GM18868 (cell line): ENCODE measurements around the gene MPRIP.

Experiments
- ATAC-seq: cut with Tn5 transposase; IDR thresholded peaks from one replicate; pipeline ENCODE4 v1.9.1; 2021; ENCODE audit warnings: mild to moderate bottlenecking, moderate library complexity; ENCODE audit not compliant: unreplicated experiment

The MPRIP gene

DNA sequence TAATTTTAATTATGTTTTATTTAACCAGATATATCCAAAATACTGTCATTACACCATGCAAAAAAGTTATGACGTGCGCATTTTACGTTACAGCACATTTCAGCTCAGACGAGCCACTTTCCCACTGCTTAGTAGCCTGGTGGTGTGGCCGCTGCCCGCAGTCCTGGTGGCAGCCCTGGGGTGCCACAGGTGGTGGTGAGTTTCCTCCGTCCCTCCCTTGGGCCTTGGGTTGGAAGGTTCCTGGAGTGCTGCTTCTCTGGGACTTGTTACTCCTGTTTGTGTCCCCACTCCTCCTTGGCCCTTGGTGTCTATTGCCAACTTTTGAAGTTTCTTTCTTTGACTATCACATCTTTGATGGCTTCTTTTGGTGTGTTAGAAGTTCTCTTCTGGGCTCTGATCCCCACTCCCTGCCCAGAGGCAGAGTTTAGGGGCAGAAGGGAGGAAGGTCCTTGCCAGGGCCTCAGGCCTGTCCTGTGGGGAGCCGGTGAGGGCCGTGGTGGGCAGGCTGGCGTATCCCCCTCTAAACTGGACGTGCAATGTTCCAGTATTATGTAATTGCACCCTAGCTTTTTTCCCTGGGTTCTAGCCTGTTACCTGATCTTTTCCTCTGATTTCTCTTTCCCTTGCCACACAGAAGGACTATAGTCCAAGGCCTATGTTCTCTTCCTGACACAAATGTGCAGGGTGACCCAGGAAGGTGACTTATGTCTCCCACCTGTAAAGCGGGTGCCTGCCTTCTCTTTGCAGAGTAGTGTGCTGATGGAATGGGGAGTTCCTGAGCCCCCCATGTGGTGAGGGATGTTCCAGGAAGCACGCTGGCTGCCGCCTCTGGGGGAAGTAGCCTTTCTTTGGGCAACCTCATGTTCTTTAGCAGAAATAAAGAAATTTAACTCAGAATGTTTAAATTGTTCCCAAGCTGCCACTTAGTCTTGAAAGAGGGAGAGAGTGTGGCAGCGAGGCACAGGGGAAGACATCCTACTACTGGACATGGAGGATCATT is 8.4 kb downstream of the MPRIP start:
- ATAC-seq, result no peak

DNA sequence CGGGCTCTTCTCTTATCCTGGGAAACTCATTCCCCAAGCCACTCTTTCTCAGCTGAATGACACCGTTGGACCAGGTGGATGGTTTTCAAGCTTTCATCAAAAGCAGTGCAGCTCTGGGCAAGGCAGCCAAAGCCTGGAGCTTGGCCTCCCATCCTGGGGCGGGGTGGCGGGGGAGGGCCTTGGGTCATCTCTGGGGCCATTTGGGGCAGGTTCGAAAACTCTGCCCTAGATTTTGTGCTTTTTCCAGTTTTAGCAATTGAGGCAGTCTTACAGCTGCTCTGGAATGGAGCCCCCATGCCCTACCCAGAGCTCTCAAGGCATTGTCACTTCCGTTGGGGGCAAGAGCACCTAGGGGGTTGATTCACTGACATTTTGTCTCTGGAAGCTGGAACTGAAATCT is 9.1 kb downstream of the MPRIP start:
- ATAC-seq, result no peak

DNA sequence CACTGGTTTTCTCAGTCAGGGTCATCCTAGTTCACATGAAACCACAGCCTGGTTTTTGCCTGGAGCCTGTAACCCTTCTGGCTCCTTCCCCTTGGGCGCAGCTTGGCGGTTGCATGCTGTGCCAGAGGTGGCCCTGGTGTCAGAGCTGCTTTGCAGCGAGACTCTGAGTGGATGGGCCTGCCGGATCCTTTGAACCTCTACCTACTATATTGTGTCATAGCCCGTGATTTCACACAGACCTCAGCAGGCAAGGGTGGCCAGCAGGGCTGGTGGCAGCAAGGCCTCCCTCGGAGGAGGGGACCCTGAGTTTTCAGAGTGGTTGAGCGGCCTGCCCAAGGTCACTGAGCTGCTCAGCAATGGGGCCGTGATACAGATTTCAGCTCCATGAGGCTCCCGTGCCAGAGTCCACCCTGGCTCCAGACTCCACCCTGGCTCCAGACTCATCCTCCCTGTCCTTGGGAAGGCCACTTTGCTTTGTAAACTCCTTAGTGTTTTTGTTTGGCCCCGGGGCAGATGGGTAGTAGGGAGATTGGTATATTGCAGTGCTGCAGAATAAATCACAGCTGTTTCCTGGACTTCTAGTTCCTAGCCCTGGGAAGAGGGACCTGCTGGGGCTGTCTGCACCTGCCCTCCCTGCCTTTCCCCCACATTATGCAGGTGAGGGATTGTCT is 9.7 kb downstream of the MPRIP start:
- no peak for ATAC-seq

DNA sequence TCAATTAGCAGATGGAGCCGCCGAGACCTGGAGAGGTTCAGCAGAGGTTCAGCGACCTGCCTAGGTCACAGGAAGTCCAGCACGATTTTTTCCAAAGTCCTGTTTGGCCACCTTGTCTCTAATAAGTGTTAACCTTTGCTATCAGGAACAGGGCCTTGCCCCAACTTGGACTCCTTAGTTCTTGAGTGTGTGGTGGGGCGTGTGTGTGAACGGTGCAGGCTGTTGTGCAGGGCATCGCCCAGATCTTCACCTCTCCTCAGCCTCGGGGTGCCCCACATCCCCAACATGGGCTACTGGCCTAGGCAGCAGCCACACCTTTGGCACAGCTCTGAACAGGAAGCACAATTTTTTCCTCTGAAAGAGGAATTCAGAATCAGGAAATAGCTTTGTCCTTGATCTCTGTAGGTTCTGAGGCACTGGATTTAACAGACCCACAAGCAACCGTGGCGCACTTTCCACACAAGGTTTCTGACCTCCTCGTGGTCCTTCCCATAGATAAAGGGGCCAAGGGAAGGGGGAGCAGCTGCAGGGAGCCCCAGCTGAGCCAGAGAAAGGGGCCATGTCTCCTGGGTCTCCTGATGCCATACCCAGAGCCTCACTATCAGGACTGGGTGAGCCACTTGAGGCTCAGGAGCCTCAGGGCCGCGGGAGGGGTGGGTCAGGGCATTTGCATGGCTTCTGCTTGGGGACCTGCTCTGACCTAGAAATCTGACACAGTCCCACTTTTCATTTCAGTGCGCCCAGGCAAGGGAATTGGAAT is 10.4 kb downstream of the MPRIP start:
- ATAC-seq, result no peak

DNA sequence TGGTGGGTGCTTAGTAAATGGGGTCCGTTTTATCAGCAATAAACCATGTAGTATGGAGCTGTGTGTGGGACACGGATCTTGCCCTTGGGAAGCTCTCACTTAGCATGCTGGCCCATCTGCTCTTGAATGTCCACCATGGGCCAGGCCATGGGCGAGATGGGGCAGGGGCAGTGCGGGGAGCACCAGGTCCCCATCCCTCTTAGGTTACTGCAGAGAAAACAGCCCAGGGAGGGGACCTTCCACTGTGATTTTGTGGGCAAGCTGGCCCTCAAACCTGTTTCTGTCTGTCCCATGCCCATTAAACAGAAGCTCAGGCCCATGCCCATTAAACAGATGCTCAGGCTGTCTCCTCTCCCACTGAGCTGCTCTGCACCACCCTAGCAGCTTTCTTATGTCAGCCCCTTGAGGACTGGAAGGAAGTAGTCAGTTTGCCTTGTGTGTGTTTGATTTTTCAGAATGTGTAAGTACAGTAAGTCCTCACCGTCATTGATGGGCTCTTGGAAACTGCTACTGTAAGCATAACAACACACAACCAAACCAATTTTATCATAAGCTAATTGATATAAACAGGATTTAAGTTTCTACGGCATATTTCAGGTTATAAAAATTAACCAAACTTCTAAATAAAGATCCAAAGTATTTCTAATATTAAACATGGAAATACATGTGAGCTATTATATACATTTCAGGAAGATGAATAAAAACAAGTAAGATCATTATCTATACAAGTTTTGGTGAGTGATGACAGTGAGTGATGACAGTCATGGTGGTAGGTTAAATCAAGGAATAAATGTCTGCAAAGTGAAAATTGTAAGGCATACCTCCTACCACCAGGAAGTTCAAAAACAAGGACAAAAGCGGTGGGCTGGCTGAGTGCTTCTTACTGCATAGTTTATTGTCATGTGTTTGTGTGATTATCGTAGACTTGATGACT is 11.5 kb downstream of the MPRIP start:
- ATAC-seq, result no peak

DNA sequence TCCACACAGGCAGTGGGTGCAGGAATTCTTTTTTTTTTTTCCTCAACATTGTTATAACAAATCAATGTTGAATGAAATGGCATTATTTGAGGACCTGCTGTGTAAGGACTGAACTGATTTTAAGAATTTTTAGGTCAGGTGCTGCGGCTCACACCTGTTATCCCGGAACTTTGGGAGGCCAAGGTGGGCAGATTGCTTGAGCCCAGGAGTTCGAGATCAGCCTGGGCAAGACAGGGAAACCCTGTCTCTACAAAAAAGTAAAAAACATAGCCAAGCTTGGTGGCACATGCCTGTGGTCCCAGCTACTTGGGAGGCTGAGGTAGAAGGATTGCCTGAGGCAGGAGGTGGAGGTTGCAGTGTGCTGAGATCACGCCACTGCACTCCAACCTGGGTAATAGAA is 12.4 kb downstream of the MPRIP start:
- ATAC-seq, result no peak

DNA sequence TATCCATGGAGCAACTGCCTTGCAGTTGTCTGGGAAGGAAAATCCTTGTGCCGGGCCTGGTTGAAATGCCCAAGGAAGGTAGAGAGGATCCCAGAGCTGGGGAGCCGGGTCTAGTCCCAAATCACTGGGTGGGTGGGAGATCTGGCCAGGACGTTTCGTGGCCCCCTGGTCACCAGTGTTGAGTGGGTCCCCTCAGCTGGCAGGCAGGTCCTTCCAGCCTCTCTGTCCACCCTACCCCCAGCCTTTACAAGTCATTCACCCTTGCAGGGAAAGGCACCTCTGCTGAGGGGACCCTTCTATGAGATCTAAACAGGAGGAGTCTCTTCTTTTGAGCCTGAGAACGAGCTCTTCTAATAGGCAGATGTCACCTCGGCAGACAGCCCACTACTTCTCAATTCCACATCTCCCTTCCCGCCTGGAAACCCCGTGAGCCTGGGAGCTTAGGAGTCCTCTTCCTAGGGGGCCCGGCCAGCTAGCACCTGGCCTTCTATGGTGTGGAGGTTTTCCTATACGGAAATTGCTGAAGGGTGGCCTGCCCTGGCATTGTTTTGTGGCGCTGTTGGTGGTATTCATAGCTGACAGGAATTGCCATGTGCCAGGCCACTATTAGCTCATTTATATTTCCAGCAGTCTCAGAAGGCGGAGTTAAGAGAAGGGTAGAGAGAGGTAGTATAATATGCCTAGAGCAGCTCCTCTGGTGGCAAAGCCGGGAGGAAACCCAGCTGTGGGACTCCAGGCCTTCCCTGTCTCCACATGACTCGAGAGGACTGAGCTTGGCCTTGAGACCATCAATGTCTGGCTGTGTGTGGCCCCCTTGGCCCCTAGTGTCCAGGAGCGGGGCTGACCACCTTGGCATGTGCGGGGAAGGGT is 13.3 kb downstream of the MPRIP start:
- no peak for ATAC-seq

DNA sequence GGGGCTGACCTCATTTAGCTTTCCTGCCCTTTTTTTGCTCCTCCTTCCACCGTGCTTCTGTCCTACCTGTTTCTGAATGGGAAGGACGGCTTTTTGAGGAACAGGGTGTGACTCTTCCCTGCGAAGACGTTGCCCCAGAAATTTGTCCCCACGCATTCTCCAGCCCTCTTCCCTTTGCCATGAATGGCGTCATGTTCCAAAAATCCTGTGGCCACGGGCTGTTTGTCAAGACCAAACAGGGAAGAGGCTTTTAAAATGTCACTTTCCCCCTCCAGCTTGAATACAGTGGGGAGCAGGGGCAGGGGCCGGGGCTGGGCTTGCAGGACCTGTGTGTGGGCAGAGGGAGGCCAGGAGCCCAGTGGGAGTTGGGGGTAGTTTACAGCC is 13.9 kb downstream of the MPRIP start:
- ATAC-seq, result no peak

DNA sequence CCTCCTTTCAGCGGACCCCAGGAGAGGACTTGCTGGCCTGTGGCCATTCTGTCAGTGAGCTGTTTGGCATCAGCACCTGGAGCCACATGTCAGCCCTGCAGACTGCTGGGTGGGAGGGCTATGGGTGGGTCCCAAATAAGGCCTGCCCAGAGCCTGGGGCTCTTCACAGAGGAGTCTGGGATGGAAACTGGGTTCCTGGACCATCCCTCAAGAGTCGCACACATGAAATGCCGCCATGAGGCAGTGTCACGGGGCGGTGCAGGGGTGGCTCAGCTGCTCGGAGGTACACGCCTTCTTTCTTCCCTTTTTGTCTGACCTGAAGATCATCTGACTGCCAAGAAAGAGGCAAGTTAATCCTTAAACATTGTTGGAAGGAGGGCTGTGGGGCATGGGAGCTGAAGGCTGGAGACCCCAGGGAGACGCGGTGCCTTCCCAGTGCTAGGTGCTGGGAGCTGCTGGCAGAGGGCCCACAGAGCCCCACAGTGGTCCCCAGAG is 14.8 kb downstream of the MPRIP start:
- ATAC-seq, result no peak

DNA sequence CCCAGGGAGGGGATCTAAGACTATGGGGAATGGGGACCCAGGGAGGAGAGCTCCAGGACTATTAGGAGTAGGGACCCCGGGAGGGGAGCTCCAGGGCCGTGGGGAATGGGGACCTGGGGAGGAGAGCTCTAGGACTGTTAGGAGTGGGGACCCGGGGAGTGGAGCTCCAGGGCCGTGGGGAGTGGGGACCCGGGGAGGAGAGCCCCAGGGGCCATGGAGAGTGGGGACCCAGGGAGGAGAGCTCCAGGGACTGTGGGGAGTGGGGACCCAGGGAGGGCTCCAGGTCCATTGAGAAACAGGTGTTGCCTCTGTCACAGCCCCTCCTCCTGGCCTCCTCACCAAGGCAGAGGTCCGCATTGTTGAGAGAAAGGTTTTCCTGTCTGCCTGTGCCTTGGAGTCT is 16.0 kb downstream of the MPRIP start:
- ATAC-seq, result no peak

DNA sequence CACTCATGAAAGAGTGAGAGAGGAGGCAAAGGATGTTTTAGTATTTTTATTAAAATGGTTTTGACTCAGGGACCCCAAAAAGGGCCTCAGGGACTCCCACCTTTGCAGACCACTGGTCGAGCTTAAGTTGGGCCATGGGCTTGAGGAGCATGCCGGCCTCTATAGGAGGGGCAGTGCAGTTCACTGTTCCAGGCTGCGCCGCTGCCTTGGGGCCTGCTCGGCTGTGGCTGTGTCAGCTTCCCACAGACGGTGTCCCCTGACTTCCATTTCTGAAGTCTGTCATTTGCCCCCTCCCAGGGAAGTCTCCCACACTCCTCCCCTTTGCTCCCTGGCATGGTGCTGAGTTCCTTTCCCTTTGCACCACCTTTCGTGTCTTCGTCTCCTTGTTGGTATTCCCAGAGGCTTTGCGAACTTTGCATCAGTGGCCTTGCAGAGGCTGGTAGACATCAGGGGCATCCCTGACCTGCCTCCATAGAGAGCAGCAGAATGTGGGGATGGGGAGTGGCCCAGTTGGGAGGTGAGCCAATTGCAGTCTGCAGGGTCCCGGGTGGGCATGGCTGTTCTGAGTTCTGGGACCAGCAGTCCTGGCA is 17.1 kb downstream of the MPRIP start:
- no peak for ATAC-seq

DNA sequence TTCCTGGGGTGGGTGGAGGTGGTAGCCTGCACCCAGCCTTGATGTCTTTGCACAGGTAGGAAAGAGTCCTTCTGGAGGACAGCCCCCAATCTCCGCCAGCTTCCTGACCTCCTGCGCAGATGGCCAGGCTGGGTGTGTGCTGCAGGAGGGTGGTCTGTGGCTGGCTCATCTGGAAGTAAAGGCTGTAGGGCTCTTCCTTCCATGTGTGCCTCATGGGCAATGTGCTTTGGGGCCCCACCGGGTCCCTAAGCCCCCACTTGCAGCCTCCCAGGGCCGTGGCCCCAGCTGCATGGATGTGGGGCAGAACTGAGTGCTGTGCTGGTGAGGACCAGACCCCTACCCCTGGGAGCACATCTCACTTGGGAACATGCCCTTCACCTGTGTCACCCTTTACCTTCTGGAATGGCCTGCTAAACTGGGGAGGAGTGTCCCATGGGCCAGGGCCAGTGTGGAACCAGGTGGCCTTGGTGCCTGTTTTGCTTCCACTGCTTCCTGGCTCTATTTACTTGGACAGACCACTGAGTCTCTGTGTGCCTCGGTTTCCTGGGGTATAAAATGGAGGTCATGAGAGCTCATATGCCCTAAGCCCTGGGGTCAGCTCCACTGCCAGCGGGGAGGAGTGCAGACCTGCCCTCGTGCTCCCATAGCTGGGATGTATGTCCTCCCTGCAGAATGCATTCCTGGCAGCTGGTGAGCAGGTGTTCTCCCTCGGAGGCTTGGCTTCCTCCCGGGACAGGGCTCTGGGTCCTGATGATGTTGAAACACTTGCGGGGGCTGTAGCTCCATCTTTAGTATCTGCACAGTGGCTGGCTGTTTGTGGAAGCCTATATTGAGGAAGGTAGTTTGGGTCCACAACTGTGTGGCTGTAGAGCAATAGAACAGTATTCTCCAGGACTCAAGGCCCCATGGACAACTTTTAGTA is 18.0 kb downstream of the MPRIP start:
- ATAC-seq, result no peak

DNA sequence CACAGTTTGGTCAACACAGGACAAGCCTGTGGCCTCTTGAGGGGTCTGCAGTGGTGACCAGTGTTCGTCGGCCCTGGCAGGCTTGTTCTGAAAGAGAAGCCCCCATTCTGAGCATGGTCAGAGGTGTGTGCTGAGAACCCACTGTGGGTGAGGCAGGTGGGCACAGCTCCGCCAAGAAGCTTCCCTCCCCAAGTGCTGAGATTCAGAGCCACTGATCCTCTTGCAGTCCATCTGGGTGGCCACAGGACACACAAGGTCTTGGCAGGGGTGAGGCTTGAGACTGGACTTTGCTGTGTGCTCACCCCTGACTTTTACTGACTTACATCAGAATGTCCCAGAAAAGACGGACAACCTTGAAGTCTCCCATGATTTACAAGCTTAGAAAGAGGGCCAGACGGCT is 18.7 kb downstream of the MPRIP start:
- no peak for ATAC-seq

DNA sequence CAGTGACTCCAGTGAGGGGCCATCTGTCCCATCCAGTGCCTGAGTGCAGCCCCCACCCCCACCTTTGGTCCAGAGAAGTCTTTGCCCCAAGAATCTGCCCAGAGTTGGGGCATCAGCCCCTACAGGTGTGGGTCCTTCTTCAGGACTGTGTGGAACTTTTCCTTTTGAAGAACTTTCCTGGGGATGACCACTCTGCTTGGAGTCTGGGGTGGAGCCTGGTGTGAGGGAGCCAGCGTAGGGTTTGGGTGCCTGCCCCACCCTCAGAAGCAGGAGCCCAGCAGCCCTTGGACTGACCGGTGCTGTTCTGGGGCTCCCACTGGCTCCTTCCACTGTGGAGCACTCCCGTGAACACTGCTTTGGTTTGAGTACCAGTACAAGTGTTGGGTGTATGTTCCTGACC is 19.3 kb downstream of the MPRIP start:
- ATAC-seq, result no peak

DNA sequence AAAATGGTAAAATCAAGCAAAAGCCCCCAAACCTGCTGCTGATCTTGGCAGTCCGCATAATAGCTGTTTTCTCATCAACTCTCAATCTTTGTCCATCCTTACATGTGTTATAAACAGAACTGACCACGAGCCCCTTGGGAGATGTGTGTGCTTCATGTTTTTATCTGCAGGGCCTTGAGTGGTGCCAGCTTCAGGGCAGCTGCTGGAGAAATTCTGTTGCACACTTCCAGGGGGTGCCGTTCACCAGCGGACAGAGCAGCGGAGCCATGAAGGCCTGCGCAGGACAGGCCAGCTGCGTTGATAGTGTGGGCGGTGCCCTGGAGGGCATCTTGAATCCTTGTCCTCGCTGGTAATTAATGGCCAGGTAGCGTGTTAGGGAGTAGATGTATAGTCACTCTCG is 20.1 kb downstream of the MPRIP start:
- no peak for ATAC-seq

DNA sequence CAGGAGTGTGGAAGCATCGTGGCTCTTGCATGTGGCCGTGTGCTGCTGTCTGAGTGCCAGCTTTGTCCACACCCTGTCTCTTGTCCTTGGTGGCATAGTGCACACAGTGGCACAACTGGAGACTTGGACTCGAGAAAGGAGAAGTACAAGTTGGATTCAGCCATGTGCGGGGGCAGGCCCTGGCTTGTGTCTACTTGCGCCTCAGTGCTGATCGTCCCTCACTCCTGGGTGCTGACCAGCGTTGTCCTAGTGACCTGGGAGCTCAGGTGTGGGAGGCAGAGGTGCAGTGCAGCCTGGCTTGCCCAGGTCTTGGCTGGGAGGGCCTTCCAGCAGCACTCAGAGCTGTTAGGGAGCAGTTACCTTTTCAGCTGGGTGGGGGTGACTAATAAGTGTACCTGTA is 20.6 kb downstream of the MPRIP start:
- no peak for ATAC-seq

DNA sequence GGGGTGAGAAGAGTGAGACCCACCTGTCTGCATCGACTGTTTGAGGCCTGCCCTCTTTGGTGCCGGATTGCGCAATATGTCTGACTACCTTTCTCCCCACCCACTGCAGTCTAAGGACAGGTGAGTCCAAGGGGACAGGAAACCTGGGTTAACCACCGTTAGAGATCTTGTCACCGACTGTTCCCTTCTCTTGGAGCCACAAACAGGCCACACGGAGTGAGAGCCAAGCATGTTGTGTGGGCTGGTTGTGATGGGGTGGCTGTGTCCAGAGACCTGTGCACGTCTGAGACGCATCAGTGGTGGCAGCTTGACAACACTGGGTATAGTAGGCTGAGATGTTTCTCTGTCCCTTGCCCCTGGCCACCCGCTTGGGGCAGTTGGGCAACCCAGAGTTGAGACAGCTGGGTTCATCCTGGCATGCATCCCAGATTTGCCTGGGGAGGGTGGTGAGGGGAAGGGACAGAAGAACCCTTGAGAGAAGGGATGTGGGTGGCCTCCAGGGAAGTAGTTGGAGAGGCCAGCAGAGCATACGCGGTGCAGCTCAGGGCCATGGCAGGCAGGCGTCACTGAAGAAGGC is 21.4 kb downstream of the MPRIP start:
- ATAC-seq, result no peak

DNA sequence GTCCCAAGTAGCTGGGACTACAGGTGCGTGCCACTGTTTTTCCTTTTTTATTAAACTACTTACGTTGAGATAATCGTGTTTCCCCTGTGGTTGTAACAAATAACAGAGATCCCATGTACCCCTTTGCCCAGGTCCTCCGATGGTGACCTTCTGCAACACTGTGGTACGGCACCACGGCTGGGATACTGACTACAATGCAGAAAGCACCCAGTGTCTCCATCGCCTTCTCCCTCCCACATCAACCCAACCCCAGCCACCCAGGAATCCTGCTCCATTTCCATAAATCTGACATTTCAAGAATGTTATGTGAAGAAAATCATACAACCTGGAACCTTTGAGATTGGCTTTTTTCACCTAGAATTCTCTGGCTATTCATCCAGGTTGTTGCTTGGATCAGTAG is 22.1 kb downstream of the MPRIP start:
- ATAC-seq, result no peak
